ENCODE results near the gene PYGL.

GRCh38 chr14:50957296-50957695 is 13.0 kb upstream of the PYGL start:
- TF ChIP-seq CTCF (IDR thresholded peaks at IDR 0.05): no peak
- no peak for TF ChIP-seq POLR2A (IDR thresholded peaks at IDR 0.05)
